H54 (cell line): ENCODE measurements around the gene CCDC78.
A peak's percentile ranks its signal among the peaks of the same experiment; 100 is the strongest.
"Not testable (repeated sequence)": the region's sequence is repeated elsewhere in the genome, so short reads cannot be mapped to it uniquely, and the experiment has no call there.

Experiments used
- DNase-seq: peaks from one replicate; pipeline ENCODE4 v3.0.0; 2011; ENCODE audit warnings: low spot score, mixed read lengths; ENCODE audit not compliant: insufficient read length
- FAIRE-seq: peaks from 3 replicates; lab custom pipeline; 2011; peaks lifted over from hg19 to GRCh38; lab: Jason Lieb, UNC
- POLR2A ChIP-seq: IDR thresholded peaks from 2 replicates; pipeline ENCODE4 v1.6.1; 2011; ENCODE audit warnings: low read depth, mild to moderate bottlenecking, low read length

CCDC78 gene

DNA sequence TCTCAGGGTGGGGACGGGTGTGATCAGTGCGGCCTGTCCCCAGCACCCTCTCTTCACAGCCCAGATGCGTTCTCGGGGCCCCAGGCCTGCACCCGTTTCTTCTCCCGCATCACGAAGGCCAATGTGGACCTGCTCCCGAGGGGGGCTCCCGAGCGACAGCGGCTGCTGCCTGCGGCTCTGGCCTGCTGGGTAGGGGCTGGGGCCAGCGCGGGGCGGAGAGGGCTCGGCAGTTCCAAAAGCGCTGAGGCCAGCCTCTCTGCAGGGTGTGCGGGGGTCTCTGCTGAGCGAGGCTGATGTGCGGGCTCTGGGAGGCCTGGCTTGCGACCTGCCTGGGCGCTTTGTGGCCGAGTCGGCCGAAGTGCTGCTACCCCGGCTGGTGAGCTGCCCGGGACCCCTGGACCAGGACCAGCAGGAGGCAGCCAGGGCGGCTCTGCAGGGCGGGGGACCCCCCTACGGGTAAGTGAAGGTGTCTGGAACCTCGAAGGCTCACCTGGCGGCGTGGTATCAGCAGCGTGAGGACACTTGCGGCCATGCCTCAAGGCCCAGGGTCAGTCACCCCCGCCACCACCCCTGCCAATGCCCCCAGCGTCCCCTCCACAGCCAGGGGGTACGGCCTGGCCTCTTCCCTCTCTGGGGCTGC, 38.7 kb upstream of the CCDC78 start:
- DNase-seq (no peak), FAIRE-seq (no peak)

DNA sequence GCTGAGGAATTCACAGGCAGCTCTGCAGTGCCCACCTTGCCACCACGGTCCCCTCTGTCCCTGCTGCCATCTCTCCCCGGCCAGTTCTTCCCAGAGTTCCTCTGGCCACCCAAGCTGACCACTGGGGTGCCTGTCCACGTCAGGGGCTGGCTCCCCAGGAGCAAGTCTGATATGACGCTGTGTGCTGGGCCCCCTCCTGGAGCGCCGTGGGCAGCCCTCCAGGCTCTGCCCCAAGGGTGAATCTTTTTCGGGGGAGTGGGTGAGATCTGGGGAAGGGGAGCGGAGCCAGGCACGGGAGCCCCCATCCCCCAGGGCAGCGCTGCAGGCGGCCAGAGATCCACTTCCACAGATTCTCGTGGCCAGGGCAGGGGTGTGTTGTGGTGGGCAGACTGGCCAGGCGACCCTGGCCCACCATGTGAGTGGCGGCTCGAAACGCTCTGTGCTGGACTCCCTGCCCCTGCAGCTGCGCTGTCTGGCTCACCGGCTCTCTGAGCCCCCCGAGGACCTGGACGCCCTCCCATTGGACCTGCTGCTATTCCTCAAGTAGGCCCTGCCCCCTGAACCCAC, 38.0 kb upstream of the CCDC78 start:
- TF ChIP-seq POLR2A, result no peak
- FAIRE-seq (no peak), DNase-seq (no peak)

More for the DNA sequence above, 38.7 kb upstream of the CCDC78 start:
- no peak for TF ChIP-seq POLR2A

DNA sequence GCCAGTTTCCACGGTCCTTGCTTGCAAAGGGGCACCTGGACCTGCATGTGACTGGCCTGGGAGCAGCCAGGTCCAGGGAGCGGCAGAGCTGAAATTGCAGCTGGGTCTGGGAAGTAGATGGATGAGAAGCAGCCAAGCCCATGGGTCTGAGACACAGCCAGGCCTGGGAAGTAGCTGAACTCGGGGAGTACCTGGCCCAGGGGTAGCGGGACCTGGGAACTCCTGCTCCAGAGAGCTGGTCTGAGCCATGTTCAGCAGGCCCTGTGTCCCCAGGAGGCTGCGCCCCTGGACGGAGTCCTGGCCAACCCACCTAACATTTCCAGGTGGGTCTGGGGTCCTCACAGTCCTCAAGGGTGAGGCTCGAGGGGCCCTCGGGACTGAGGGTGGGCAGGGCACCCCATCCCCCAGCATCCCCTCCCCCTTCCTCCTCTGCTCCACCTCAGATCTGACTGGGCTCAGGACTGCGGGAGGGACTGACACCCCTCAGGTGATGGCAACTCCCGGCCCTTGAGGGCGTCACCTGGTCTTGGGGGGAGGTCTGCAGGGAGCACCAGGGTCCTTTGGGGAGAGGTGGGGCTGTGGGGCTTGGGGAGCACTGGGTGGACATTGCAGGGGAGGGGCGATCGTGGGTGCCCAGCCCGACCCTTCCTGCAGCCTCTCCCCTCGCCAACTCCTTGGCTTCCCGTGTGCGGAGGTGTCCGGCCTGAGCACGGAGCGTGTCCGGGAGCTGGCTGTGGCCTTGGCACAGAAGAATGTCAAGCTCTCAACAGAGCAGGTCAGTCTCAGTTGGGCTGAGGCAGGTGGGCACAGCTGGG, 37.3 kb upstream of the CCDC78 start:
- FAIRE-seq, result no peak
- DNase-seq, result no peak
- TF ChIP-seq POLR2A, result no peak

DNA sequence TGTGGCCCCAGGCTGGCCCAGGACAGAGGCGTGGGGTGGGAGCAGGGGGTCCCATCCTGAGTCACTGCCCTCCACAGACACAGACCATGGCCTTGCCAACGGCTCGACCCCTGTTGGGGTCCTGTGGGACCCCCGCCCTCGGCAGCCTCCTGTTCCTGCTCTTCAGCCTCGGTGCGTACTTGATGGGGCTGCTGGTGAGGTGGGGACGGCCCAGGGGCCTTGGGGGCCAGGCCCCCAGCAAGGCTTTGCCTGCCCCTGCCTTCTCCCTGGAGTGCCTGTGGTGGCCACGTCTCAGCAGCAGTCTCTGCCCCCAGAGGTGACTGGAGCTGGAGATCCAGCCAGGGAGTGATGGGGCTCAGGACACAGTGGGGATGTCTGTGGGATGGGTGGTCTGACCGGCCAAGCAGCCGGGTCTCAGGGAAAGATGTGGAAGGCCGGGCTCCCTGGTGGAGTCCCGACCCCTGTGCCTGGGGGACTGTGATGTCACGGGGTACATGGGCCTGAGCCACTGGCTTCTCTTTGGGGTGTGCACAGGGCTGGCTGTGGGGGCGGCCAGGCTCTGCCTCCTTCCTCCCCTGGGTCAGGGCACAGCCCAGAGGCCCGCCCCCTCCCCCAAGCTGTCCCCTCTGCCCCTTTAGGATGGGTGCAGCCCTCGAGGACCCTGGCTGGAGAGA, 36.5 kb upstream of the CCDC78 start:
- no peak for TF ChIP-seq POLR2A
- no peak for DNase-seq
- no peak for FAIRE-seq

DNA sequence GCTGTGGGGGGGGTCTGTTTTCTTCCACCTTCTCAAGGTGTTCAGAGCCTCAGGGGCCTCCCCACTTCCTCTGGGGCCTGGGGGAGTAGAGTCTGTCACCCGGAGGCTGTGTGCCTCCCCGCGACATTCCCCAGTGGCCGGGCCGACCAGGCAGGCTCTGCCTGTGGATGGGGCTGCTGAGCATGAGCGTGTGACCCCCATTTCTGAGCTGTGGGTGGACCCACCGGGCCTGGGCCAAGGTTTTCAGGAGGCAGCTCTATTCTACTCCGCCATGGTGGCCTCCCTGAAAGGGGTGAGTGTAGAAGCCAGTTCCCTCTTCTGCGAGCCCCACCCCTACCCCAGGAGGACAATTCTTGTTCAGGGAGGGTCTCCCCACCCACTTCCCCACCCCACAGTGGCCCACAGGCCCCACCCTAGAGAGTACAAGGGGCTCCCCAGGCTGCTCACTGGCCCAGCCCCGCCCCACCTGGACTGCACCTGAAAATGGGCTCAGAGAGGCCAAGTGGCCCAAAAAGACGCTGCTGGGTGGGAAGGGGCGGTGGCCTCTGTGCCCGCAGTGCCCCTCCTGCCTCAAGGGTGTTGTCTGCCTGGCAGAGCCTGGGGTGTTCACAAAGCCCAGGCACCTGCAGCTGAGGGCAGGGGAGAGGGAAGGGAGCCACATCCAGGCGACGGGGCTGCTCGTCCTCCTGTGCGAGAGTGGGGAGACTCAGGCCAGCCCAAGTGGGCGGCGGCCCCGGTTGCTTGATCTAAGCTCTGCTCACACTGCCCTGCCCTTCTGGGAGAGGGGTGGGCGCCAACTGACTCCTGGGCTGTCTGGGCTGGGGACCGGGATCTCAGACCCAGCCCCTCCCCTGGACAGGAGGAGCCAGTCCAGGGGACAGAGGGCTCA, 35.6 kb upstream of the CCDC78 start:
- TF ChIP-seq POLR2A, result no peak
- FAIRE-seq (no peak), DNase-seq (no peak)

DNA sequence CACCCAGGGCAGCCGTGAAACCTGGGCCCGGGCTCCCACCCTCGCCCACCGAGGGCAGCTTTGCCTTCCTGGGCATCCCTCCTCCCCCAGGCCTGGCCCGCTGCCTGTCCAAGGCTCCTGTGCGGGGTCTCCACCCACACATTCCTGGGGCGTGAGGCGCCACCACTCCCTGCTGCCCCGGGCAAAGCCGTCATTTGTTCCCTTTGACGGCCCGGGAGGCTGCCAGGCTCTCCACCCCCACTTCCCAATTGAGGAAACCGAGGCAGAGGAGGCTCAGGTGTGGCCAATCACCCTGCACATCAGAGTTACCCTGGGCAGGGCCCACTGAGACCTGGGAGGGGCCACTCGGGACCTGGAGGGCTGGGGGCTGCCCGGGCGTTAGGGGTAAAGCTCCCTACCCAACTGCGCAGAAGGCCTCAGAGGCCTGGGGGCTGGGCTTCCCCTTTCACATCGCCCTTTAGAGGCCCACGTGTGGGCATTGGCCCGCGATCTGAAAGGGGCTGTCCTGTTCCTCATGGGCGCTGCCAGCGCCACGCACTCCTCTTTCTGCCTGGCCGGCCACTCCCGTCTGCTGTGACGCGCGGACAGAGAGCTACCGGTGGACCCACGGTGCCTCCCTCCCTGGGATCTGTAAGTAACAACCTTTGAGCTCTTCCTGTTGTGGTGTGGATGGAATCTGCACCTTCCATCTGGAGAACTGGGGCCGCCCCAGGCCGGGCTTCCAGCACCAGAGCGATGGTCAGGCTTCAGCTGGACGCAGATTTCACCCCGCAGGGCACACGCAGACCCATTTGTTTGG, 34.5 kb upstream of the CCDC78 start, which contains the start of gene MSLN:
Gene MSLN, plus strand, starts transcription at position 190 of the 799 bp plus-strand sequence. CDS start 1,947 bp downstream, outside the sequence.
- peak; percentile 72 for DNase-seq
- TF ChIP-seq POLR2A, result no peak
- FAIRE-seq, result no peak

DNA sequence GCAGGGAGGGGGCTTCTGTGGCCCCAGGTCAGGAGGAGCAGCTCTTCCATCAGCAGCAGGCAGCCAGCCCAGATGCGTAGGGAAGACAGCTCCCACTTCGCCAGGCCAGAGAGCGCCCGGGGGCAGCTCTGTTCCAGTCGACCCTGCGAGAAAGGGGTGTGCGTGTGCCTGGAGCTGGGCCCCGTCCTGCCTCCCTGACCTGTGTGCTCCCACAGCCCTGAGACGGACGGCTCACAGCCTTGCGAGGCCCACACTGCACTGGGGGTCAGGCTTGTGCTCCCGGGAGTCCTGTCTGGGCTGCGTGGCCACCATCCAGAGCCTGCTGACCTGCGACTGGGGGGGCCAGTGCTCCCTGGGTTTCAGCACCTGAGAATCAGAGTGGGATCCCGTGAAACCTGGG, 33.8 kb upstream of the CCDC78 start:
- DNase-seq (no peak), FAIRE-seq (no peak)
- no peak for TF ChIP-seq POLR2A

DNA sequence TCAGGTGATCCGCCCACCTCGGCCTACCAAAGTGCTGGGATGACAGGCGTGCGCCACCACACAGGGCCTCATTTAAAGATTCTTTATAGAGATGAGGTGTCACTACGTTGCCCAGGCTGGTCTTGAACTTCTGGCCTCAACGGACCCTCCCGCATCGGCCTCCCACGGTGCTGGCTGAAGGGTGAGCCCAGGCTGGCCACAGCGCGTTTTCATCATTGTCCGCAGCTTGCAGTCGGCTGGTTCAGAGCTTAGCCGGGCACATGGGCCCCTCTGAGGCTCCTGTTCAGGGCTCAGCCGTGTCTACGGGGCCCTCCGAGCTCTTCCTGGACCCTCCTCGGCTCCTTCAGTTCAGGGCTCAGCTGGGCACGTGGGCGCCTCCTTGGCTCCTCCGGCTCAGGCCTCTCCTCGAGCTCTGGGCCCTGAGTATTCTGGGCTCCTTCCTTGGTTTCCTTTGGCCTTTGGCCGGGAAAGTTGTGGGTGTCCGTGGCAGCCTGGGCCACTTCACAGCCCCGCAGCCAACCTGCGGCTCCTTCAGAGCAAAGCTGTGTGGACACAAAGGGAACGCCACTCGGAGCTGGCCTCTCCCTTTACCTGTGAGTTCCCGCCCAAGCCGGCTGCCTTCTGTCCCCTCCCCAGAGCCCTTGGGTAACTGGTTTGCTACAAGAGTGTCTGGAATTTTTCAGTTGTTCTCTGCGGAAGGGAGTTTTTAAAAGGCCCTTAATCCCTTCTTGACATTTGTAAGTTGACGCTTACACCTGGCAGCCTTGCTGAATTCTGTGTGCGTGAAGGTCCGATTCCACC, 33.1 kb upstream of the CCDC78 start:
- DNase-seq, result no peak
- no peak for FAIRE-seq
- TF ChIP-seq POLR2A, result no peak

DNA sequence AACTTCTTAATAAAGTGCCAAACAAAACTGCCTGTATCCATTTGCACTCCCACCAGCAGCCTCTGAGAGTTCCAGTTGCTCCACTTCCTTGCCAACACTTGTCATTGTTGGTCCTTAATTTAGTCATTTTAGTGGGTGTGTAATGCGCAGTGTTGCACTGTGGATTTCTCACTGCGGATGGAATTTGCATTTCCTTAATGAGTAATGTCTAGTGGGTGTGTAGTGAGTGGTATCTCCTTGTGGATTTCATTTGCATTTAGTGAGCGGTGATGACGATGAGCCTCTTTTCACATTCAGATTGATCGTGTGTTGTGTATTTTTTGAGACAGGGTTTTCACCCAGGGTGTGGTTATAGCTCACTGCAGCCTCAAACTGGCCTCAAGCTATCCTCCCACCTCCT, 30.2 kb upstream of the CCDC78 start:
- DNase-seq, result no peak
- FAIRE-seq, result no peak
- TF ChIP-seq POLR2A, result no peak

DNA sequence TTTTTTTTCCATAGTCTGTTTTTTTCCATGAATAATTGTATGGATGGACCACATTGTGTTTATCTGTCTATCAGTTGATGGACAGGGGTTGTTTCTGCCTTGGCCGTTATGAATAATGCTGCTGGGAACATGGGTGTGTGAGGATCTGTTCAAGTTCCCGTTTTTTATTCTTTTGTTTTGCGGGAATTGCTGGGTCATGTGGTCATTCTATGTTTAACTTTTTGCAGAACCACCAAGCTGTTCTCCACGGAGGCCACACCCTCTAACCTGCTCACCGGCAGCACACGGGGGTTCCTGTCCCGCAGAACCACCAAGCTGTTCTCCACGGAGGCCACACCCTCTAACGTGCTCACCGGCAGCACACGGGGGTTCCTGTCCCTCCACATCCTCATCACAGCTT, 28.4 kb upstream of the CCDC78 start:
- no peak for FAIRE-seq
- DNase-seq, result no peak
- TF ChIP-seq POLR2A, result no peak

DNA sequence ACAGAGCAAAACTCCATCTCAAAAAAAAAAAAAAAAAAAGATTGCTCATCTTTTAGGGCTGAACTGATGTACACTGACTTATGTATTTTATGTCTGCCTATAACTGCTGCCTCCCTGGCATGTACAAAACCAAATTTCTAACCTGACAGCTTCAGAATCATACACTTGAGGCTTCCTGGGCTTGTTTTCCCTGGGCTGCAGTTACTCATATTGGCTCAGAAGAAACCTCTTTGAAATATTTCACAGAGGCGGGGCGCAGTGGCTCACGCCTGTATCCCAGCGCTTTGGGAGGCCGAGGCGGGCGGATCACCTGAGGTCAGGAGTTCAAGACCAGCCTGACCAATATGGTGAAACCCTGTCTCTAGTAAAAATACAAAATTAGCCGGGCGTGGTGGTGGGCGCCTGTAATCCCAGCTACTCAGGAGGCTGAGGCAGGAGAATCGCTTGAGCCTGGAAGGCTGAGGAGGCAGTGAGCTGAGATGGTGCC, 27.9 kb upstream of the CCDC78 start:
- not testable (repeated sequence) for FAIRE-seq, DNase-seq

DNA sequence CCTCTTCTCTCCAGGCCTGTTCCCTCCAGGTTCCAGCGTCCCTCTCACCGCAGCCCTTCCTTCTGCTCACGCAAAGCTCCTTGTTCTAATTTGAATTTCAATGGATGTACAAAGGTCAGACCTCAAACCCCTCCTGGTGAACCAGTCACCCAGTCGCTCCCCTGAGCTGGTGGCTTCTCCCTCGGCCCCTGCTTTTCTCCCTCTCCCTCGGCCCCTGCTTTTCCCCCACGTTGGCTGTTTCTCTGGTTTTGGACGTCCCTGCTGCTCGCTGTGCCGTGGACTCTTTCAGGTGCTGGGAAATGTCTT, 25.7 kb upstream of the CCDC78 start:
- TF ChIP-seq POLR2A, result no peak
- no peak for FAIRE-seq
- DNase-seq, result no peak
